Activated CD4-positive, alpha-beta memory T cell treated with anti-CD3 and anti-CD28 coated beads for 36 hours (primary cell): Measurements from ENCODE around the gene TFPI. TPM values are rescaled to one million over a fixed set of nuclear protein-coding genes. Genes with fewer than 3 reads are reported as not detected.

Source experiments
- CTCF ChIA-PET: fragments of 350-600 bp; sonication (Branson Sonifier 250); formaldehyde crosslinking; loops from one replicate; lab custom pipeline; 2021; ENCODE audit warnings: antibody characterized with exemption, inconsistent platforms; lab: Charles Lee
- POLR2A ChIA-PET: fragments of 350-600 bp; sonication (Branson Sonifier 250); formaldehyde crosslinking; loops from one replicate; lab custom pipeline; 2021; ENCODE audit warnings: antibody characterized with exemption; lab: Charles Lee
- DNase-seq: peaks from one replicate; pipeline ENCODE4 v3.0.0-alpha.2; 2020
- H3K27ac Mint-ChIP-seq: one replicate; pipeline ENCODE4 v1.8.0; 2021; ENCODE audit warnings: mixed read lengths
- H3K27me3 Mint-ChIP-seq: one replicate; pipeline ENCODE4 v1.8.0; 2021; ENCODE audit warnings: mixed read lengths
- H3K36me3 Mint-ChIP-seq: one replicate; pipeline ENCODE4 v1.8.0; 2021; ENCODE audit warnings: mixed read lengths
- H3K4me1 Mint-ChIP-seq: one replicate; pipeline ENCODE4 v1.8.0; 2021; ENCODE audit warnings: low read depth, mixed read lengths
- H3K4me3 Mint-ChIP-seq: one replicate; pipeline ENCODE4 v1.8.0; 2021; ENCODE audit warnings: mild to moderate bottlenecking, mixed read lengths
- H3K9me3 Mint-ChIP-seq: one replicate; pipeline ENCODE4 v1.8.0; 2021; ENCODE audit warnings: mixed read lengths
- intact Hi-C: fragments of 100-400 bp; cut with micrococcal nuclease; formaldehyde crosslinking; loops from one replicate; pipeline ENCODE4 v1.15.1; 2023
- total RNA-seq, 2 experiments: library from RNA; stranded (reverse); gene quantifications; one replicate each; pipeline ENCODE4 v1.2.3, GENCODE V29; 2021

The TFPI gene
- total RNA-seq, 2 experiments from 2014 or later, result not detected

DNA sequence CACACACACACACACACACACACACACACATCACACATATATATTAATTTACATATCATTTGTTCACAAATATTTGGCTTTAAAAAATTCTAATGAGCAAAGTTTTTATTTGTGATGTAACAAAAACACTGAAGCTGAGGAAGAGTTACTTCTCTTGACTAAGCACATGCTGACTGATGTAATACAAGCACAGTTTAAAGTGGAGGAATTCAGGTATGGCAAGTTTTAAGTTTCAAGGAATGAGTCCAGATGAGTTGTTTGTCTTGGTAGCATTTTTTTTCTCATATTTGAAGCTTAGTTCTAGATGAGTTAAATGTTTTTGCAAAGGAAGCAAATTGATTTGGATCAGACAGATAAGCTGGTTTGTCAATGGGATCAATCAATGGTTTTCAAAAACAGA, 86.0 kb downstream of the TFPI start:
- DNase-seq, result no peak
- ChIA-PET POLR2A (no interaction called here), CTCF (no interaction called here)
- Mint-ChIP-seq H3K4me3 (no peak overlapping the region), H3K27me3 (no peaks in the 10 kb centered on the region), H3K36me3 (no peaks in the 10 kb centered on the region), H3K4me1 (no peaks in the 10 kb centered on the region), H3K27ac (no peak overlapping the region), H3K9me3 (no peaks in the 10 kb centered on the region)
- intact Hi-C loops, result no loop called here

DNA sequence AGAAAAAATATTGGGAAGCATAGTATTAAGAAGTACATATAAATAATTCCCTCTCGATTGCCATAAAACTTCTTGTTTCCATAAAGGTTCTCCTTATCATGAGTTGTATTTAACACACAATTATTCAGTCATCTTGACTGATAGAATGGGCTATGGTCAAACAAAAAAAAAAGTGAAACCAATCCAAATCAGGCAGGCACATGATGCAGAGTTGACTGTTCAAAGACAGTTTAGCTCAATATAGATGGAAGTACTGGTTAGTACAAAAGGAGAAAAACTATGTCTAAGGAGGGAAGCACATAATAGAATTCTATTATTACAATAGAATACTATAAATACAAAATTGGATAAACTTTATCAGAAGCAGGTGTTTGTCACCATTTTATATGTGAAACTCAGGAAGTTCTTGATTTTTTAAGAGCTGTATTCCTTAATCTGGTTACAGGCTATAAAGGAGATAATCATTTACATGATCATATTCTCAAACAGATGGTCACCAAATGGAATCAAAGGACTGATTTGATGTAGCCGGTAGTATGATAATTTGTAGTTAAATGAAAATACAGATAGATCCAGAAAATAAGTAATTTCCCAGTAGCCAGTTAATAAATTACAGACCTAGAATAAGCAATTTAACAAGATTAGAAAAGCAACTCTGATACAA, 88.0 kb downstream of the TFPI start:
- Mint-ChIP-seq H3K4me3 (no peak overlapping the region), H3K27me3 (no peaks in the 10 kb centered on the region), H3K27ac (no peak overlapping the region), H3K9me3 (no peaks in the 10 kb centered on the region), H3K4me1 (no peaks in the 10 kb centered on the region), H3K36me3 (no peaks in the 10 kb centered on the region)
- POLR2A ChIA-PET, result no interaction called here
- intact Hi-C loops, result no loop called here
- DNase-seq, result no peak
- CTCF ChIA-PET, result no interaction called here

DNA sequence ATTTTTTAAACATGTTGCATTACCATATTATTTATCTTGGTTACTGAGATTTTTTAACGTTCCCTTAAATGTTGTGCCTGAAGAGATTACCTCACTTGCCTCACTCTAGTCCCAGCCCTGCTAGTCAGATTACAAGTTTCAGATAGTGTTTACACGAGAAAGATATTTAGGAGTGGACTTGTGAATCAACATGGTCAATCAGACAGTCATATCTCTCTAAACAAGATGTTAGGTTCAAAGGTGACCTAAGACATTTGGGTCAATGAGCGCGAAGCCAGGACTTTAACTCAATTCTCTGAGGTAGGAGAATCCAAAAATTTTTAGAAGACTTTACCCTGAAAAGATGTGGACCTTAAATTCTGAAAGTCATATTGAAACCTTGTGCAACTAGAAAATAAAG, 91.4 kb downstream of the TFPI start:
- no peak overlapping the region for H3K27ac Mint-ChIP-seq
- DNase-seq, result no peak
- ChIA-PET POLR2A (no interaction called here), CTCF (no interaction called here)
- H3K4me1 Mint-ChIP-seq, result no peaks in the 10 kb centered on the region
- H3K9me3 Mint-ChIP-seq, result no peaks in the 10 kb centered on the region
- H3K36me3 Mint-ChIP-seq, result no peaks in the 10 kb centered on the region
- intact Hi-C loops, result no loop called here
- no peaks in the 10 kb centered on the region for H3K27me3 Mint-ChIP-seq
- no peak overlapping the region for H3K4me3 Mint-ChIP-seq

DNA sequence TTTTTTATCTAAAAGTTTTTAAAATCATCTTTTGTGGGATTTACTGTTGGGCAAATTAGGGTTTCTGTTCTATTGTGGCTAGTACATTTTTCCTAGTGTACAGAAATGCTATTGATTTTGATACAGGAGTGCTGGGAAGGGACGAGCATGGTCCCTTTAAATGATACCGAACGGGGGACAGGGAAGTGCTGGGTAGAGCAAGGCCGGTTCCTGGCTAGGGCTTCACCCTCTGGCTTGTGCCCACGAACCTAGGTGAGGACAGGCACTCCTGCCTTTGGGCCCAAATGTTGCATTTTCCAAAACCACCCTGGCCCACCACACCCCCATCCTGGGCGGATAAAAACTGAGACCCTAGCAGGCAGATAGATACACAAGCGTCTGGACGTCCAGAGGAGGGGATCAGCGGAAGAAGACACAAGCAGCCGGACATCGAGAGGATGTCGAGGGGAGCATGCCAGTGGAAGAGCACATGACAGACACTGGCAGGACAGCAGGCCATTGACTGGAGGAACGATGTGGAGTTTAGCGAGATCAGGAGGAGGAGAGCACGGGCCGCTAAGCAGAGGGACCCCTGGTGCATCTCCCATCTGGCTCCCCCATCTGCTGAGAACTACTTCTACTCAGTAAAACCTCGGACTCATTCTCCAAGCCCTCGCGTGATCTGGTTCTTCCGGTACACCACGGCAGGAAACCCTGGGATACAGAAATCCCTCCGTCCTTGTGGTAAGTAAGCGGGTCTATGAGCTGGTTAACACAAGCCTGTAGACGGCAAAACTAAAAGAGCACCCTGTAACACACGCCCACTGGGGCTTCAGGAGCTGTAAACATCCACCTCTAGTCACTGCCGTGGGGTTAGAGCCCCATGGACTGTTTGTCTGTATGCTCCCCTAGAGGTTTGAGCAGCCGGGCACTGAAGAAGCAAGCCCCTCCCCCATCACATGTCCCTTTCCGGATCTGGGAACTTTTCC, 92.7 kb downstream of the TFPI start:
- no peak for DNase-seq
- Mint-ChIP-seq H3K27me3 (no peaks in the 10 kb centered on the region), H3K9me3 (no peaks in the 10 kb centered on the region), H3K36me3 (no peaks in the 10 kb centered on the region), H3K4me1 (no peaks in the 10 kb centered on the region), H3K4me3 (no peak overlapping the region), H3K27ac (no peak overlapping the region)
- CTCF ChIA-PET, result no interaction called here
- intact Hi-C loops, result no loop called here
- POLR2A ChIA-PET, result no interaction called here

DNA sequence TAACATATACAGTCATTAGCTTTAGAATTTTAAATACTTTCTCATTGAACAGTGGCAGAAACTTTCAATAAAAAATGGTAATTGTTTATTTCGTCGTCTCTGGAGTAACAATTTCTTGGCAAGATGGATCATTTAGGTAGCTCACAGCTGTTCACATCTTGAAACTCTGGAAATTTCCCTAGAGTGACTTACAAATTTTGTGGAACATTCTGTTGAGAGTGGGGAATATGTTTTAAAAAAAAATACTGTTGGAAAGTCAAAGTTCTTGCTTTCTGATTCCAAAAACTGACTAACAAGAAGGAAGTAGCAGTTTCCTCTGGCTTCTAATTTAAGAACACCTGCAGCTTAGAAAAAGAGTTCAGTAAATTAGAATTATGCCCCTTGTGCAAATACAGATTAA, 95.0 kb downstream of the TFPI start:
- Mint-ChIP-seq H3K27ac (no peak overlapping the region), H3K9me3 (no peaks in the 10 kb centered on the region), H3K4me3 (no peak overlapping the region), H3K36me3 (no peaks in the 10 kb centered on the region), H3K4me1 (no peaks in the 10 kb centered on the region), H3K27me3 (no peaks in the 10 kb centered on the region)
- intact Hi-C loops, result no loop called here
- POLR2A ChIA-PET, result no interaction called here
- CTCF ChIA-PET, result no interaction called here
- no peak for DNase-seq

DNA sequence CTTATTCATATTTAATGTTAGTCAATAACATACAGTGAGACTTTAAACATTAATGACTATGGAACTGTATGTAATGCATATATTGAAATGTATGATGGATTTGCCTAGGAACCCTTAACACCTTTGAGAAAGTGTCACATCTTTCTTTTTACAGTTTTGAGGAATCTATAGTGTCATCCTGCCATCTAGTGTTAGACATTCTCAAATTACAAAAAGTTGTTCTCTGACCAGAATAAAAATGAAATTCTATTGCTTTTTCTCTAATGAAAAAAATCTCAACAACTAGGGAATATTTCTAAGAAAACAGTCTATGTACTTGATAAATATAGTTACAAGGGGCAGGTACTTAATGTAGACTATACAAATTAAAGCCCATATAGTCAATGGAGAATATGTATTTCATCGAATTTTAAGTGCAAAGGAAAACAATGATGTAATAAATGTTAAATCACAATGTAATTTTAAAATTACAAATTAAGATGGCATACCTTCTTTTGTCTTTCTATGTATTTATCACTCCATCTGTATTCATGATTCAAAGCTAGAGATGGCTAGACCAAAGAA, 101.1 kb downstream of the TFPI start:
- no peaks in the 10 kb centered on the region for H3K36me3 Mint-ChIP-seq
- intact Hi-C loops, result no loop called here

DNA sequence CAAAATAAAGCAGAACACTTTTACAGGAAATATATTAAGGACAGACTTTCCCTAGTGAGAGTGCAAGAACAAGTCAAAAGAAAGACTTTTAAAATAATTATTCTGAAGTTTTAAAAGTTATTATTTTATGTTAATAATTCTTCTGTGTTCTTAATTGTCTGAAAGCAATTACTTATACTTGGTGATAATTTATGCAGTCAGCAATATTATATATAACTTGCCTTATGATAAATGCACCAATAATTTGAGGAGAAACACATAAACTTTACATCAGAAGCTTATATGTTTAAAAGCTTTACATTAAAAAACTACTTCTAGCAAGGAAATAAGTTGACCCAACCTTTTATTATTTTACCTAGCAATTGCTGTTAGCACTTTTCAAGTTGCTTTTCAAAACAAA, 102.7 kb downstream of the TFPI start:
- Mint-ChIP-seq H3K27me3 (no peaks in the 10 kb centered on the region), H3K27ac (no peak overlapping the region), H3K9me3 (no peaks in the 10 kb centered on the region), H3K36me3 (no peaks in the 10 kb centered on the region), H3K4me1 (no peaks in the 10 kb centered on the region), H3K4me3 (no peak overlapping the region)
- POLR2A ChIA-PET, result no interaction called here
- CTCF ChIA-PET, result no interaction called here
- DNase-seq, result no peak
- intact Hi-C loops, result no loop called here

More for the DNA sequence above, 101.1 kb downstream of the TFPI start:
- H3K27ac Mint-ChIP-seq, result no peak overlapping the region
- no peaks in the 10 kb centered on the region for H3K4me1 Mint-ChIP-seq
- no peaks in the 10 kb centered on the region for H3K9me3 Mint-ChIP-seq
- DNase-seq, result no peak
- ChIA-PET CTCF (no interaction called here), POLR2A (no interaction called here)
- H3K27me3 Mint-ChIP-seq, result no peaks in the 10 kb centered on the region
- no peak overlapping the region for H3K4me3 Mint-ChIP-seq

DNA sequence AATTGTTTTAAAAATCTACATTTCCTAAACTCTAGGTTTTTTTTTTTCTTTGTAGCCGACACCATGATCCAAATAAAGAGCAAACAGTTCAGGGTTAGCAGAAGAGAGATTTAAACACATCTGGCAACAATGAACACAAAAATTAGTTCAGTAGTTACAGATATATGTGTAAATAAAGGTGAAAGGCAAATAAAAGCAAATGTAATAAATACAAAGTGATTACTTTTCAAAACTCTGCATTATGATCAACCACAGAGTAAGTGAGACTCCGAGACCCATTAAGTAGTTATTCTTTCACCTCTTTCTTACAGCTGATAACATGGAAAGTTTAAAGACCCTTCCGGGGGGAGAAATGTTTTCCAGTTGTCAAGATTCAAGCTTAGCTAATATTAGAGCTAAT, 106.9 kb downstream of the TFPI start:
- CTCF ChIA-PET, result no interaction called here
- Mint-ChIP-seq H3K4me3 (no peak overlapping the region), H3K27me3 (no peaks in the 10 kb centered on the region), H3K36me3 (no peaks in the 10 kb centered on the region), H3K4me1 (no peaks in the 10 kb centered on the region), H3K9me3 (no peaks in the 10 kb centered on the region), H3K27ac (no peak overlapping the region)
- intact Hi-C loops, result no loop called here
- no peak for DNase-seq
- POLR2A ChIA-PET, result no interaction called here

DNA sequence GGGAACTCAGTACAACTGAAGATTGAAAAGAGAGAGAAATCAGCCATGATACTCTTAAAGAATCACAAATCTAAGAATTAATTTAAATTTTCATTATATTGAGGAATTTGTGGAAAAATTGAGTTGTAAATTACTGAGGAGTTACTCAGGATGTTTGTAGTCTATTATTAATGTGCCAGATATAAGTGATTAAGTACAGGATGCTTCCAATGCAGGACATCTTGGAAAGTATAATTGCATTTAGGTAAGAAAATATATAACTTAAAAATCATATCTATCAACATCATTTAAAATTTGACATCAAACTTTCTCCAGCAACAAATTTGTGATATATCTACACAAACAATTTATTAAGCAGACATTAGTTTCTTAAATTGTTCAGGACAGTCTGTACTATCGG, 107.5 kb downstream of the TFPI start:
- H3K9me3 Mint-ChIP-seq, result no peaks in the 10 kb centered on the region
- no peak overlapping the region for H3K27ac Mint-ChIP-seq

DNA sequence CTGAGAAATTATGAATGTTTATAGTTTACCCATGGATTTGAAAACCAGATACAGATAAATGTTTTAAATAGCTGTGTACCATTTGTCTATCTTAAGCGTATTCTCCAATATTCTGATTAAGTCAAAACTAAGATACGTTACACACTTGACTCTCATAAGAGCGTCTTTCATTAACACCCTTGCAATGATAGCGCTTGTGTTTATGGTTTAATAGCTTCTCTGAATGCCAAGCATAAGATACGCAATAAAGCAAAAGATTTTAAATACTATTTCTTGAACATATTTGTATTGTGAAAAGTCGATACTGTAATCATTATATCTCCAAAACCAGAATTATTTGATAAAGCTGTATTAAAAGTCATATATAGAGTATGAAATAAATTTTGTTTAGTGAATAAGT, 109.2 kb downstream of the TFPI start:
- no peak overlapping the region for H3K4me3 Mint-ChIP-seq
- CTCF ChIA-PET, result no interaction called here
- H3K36me3 Mint-ChIP-seq, result no peaks in the 10 kb centered on the region
- no peak overlapping the region for H3K27ac Mint-ChIP-seq
- no peaks in the 10 kb centered on the region for H3K27me3 Mint-ChIP-seq
- intact Hi-C loops, result no loop called here
- DNase-seq, result no peak
- H3K9me3 Mint-ChIP-seq, result no peaks in the 10 kb centered on the region
- no peaks in the 10 kb centered on the region for H3K4me1 Mint-ChIP-seq
- POLR2A ChIA-PET, result no interaction called here

More for the DNA sequence above, 107.5 kb downstream of the TFPI start:
- Mint-ChIP-seq H3K36me3 (no peaks in the 10 kb centered on the region), H3K27me3 (no peaks in the 10 kb centered on the region), H3K4me3 (no peak overlapping the region), H3K4me1 (no peaks in the 10 kb centered on the region)
- ChIA-PET CTCF (no interaction called here), POLR2A (no interaction called here)
- no peak for DNase-seq
- intact Hi-C loops, result no loop called here

DNA sequence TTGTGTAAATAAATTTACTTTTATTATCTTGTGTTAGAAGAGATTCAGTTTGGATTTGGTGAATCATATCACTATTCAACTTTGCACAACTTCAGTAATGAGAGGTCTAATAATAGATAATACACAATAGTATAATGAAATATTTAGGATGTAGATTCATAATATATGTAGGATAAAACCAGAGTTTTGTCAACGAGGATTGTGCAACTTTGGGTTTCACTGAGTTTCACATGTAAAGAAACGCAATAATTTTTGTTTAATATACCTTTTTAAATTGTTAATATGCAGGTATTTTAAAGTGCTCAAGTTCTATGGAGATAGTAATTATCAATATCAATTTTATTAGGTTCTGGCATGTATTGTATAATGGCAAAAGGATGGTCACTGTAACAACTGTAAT, 111.5 kb downstream of the TFPI start:
- Mint-ChIP-seq H3K4me1 (no peaks in the 10 kb centered on the region), H3K36me3 (no peaks in the 10 kb centered on the region), H3K9me3 (no peaks in the 10 kb centered on the region), H3K27me3 (no peaks in the 10 kb centered on the region), H3K27ac (no peak overlapping the region), H3K4me3 (no peak overlapping the region)
- POLR2A ChIA-PET, result no interaction called here
- CTCF ChIA-PET, result no interaction called here
- intact Hi-C loops, result no loop called here
- no peak for DNase-seq

DNA sequence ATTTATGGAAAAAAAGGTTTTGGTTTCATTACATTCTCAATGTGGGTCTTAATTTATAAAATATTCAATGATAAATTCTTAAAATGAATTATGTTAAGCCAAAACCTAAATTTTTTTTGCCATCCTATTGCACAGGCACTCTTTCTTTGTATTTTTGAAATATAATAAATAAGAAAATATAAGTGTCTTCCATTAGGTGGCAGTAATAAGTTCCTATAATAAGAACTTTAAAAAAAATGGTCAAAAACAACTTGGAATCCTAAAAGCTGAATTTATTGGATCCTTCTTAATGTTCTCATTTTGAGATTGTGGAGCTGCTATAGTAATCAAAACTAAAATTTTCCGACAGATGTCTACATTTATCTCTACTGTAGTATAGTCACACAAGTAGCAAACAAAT, 111.9 kb downstream of the TFPI start:
- Mint-ChIP-seq H3K4me3 (no peak overlapping the region), H3K36me3 (no peaks in the 10 kb centered on the region), H3K4me1 (no peaks in the 10 kb centered on the region), H3K9me3 (no peaks in the 10 kb centered on the region), H3K27me3 (no peaks in the 10 kb centered on the region), H3K27ac (no peak overlapping the region)
- POLR2A ChIA-PET, result no interaction called here
- CTCF ChIA-PET, result no interaction called here
- intact Hi-C loops, result no loop called here
- no peak for DNase-seq
